ENCODE results near the gene PLXNA2.

GRCh38 chr1:208203127-208203847 lies 40.9 kb downstream of the PLXNA2 start:
- TF ChIP-seq CTCF (IDR thresholded peaks at IDR 0.05), result no peak
- no peak for TF ChIP-seq EZH2 (IDR thresholded peaks at IDR 0.05)
- TF ChIP-seq EZH2phosphoT487 (IDR thresholded peaks at IDR 0.05), result no peak
